NCI-H446 treated with DMSO at 0.1 percent for 48 hours (cell line): Measurements from ENCODE around the gene CDC23.
"Not testable (repeated sequence)": the region's sequence is repeated elsewhere in the genome, so short reads cannot be mapped to it uniquely, and the experiment has no call there.

ENCODE experiments used
- DNase-seq: peaks from one replicate; lab custom pipeline; 2025; lab: John Stamatoyannopoulos, UW

Gene CDC23

GRCh38 chr5:138213161-138214029, at the start of gene CDC23:
CDC23 (minus strand) TSS chr5:138213323; CDS start chr5:138213312, 11 bp downstream.
- DNase-seq = peak; percentile 97

DNA sequence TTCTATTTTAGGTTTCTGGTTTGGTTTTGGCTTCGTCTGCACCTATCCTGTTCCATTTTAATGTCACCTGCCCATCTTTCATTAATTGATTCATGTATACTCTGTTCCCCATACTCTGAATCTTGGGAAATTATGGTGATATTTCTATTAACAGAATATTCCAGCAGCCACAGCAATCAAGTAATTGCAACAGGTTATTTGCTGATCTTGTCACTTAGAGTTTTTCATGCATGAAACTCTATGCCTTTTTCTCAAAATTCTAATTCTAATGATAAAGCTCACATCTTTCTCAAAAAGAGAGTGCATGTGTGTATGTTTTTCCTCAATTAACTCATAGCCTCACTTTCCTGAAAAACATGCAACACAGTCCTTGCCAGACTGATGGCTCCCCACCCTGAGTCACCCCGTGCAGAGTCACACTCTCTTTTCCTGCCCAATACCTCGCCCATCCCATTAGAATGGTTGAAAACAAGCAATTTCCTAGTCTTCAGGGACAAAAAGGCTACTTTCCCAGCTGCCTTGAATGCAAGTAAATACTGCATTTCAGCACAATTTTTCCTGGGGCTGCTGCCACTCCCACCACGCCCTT, 45.7 kb upstream of the CDC23 start:
- DNase-seq = no peak

DNA sequence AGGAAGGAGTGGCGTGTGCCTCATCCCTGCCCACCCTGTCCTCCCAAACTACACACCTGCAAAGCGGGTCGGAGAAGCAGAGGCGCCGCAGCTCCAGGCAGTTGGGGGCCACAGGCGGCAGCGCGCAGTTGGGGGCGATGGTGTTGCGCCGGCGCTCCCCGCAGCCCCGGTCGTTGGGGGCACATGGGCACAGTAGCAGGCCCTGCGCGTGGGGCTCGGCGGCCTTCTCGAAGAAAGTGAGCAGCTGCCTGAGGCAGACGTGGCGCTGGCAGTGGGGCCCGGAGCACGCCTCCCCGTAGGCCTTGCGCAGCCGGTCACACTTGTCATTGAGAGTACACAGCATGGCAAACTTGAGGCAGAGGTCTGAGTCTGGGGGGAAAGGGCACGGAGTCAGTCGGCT, 44.5 kb upstream of the CDC23 start:
- no peak for DNase-seq

DNA sequence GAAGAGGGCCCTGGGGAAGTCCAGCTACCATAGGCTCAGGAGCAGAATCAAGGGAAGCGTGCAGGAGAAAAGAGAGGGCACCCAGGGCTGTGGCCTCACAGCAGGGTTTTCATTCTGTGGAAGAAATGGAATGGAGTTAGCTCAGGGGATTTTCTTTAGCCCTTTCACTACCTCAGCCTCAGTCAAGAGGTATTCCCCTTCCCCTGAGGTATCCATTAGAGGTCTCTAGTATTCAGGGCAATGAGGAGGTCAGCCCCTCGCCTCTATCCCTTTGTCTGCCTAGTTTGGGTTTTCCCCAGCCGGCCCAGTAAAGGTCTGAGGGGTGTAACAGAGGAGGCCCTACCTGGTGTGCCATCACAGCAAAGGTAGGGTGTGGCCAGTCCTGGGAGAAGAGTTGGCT, 39.8 kb upstream of the CDC23 start:
- no peak for DNase-seq

GRCh38 chr5:138247800-138248199, 34.7 kb upstream of the CDC23 start:
- not testable (repeated sequence) for DNase-seq

DNA sequence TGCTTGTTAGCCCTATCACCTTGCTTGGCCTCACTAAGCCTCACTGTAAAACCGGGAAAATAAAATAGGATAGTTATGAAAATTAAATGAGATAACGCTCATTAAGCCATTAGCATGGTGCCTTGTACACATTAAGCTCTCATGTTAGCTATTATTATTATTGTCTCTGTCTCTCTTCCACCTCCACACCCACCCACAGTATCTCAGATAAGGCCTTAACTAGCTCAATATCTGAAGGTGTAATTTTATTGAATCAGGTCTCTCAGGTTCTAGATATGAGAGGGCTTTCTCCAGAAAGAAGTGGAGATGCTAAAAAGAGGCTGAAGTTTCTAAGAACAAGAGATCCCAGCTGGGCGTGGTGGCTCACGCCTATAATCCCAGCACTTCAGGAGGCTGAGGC, 33.7 kb upstream of the CDC23 start:
- DNase-seq = no peak

GRCh38 chr5:138246334-138246733, 33.2 kb upstream of the CDC23 start:
- DNase-seq = no peak

DNA sequence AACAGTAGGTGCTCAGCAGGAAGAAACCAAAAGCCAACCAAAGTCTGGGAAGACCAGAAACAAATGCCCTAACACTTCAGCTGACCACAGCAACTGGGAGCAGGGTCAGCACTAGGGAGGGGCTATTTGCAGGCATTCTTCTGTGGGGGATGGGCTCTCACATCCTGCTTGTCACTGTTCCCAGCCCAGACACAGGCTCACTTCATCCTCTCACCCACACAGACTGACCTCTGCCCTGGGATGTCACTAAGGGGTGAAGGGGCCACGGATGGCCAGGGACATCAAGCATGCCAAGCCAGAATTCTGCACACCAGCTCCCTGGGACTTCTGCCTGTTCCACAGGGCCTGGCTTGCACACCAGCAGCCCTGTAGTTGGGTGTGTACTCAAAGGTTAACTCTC, 32.6 kb upstream of the CDC23 start:
- no peak for DNase-seq

DNA sequence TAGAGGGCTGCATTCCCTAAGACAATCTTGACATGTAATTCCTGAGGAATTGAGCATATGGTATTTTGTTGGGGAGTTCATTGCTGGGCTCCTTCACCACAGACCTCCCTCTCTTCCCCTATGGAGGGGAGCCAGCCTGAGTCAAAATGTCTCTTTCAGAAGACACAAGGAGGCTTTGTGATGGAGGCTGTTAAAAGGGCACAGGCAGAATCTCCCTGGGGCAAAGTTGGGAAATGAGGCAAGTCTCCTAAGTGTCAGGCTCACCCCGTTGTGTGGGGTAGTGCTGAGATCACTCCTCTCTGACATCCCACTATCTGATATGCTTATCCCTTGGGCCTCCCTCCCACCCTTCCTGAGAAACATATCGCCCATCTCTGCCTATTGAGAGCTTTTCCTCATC, 30.7 kb upstream of the CDC23 start:
- DNase-seq = no peak

DNA sequence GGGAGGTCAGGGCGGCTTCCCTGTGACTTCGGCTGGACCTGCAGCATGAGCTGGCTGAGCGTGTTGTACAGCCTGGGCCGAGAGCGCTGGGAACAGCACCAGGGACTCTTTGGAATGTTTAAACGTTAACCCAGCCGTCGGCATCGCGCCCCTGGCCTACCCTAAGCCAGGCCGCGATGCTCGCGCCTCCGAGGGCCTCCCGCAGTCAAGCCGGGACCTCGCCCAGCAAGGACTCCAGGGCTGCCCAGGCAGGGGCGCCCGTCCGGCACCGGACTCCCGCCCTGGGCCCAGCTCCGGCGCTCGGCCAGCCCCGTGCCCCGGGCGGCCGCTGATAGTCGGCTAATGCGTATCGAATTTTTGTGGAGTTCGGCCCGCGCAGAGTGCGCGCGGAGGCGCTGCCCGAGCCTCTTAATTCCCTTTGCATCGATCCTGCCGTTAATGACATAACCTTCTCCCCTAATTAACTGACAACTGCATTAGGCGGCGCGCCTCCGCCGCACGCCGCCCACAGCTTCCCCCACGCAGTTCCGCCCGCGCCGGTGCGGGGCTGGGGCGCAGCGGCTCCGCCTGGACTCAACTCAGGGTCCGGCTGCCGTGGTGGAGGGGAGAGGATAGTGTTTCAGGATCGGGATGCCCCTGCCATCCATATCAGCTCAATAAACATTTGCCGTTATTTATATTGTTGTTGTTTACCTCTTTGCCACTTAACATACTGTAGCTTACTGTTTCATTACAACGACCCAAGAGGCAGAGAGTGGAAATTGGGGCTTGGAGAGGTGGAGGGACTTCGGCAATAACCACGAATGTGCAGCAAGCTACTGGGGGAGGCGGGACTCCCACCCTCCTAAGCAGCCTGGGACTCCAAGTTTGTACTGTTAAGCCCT, 28.8 kb upstream of the CDC23 start:
- no peak for DNase-seq

GRCh38 chr5:138240650-138241385, 27.7 kb upstream of the CDC23 start:
- DNase-seq = no peak

DNA sequence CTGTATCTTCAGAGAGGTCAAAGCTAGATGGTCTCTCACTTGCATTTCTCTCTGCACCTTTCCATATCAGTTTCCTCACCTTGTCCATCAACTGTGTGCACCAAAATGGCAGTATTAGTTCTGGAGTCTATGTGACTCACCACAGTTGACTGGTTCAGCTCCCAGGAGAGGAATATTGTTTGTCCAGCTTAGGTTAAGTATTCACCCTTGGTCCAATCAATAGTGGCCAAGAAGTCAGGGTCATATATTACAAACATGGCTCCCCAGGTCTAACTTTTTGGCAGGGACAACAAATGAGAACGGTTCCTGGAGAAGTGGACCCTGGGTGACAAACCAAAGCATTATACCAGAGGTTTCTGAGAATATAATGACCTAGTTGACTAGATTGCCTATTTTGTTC, 24.9 kb upstream of the CDC23 start:
- no peak for DNase-seq

- DNase-seq = no peak
These were observed 21.5 kb upstream of the CDC23 start for GRCh38 chr5:138234651-138235050.

GRCh38 chr5:138233280-138233679, 20.2 kb upstream of the CDC23 start:
- no peak for DNase-seq

- DNase-seq = no peak
These were observed 18.0 kb upstream of the CDC23 start for GRCh38 chr5:138230981-138231589.

DNA sequence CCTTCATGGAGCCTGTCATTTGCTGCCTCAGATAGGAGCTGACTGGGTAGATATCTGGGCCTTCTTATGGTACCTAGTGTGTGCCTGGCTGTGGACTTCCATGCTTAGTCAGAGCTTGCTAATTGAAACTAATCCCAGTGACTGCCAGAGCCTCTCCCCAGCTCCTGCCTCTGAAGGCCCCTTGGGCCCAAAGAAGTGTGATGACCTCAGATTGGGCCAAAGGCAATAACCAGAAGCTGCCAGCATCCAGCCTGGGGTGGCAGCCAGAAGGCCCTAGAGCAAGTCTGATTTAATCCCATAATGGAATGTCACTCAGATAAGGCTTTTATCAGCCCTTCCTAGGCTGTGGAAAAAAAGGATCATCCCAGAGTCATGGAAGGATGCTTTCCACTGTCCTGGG, 17.1 kb upstream of the CDC23 start:
- DNase-seq = no peak

GRCh38 chr5:138229387-138229786, 16.3 kb upstream of the CDC23 start:
- no peak for DNase-seq

GRCh38 chr5:138226910-138227309, 13.8 kb upstream of the CDC23 start:
- DNase-seq = no peak

- no peak for DNase-seq
These were observed 11.6 kb upstream of the CDC23 start for GRCh38 chr5:138224712-138225111.

DNA sequence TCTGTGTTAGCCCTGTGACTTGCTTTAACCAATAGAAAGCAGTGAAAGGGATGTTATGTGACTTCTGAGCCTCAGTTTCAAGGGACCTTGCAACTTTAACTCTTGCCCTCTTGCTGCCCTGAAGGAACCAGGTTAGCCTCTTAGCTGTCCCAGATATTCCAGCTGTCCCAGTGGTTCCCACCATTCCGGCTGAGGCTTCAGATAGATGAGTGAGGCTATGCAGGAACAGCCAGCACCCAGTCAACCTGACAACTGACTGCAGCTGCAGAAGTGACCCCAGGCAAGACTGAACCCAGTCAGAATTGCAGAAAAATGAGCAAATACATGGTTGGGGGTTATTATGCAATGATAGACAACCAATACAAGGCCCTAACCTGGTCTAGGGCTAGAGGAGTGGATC, 10.4 kb upstream of the CDC23 start:
- DNase-seq = no peak

DNA sequence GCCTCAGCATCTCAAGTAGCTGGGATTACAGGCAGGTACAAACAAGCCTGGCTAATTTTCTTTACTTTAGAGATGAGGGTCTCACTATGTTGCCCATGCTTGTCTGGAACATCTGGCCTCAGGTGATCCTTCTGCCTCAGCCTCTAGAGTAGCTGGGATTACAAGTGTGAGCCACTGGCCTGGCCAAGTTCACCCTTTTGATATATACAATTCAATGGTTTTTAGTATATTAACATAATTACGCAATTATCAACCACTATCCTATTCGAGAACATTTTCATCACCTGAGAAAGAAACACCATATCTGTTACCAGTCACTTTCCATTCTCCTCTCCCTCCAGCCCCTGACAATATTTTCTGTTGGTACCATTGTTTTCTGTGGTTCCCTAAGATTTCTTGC, 3.7 kb upstream of the CDC23 start:
- DNase-seq = no peak

DNA sequence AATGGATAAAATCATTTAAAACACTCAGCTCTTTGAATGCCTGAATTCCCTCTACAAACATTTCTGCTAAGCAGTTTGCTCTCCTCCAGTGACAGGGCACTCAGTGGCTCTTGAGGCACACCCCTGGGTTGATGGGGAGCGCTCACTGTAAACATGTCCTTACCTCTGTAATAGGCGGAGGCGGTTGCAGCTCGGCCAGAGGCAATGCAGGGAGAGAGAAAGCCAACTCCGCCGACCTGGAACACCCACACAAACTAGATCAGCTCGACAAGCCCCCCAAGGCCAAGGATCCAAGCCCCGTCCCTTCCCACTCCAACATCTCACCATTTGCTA, 329 bp downstream of the CDC23 start:
- DNase-seq = no peak
